ENCODE measurements around the gene KCNMA1.

The KCNMA1 gene

DNA sequence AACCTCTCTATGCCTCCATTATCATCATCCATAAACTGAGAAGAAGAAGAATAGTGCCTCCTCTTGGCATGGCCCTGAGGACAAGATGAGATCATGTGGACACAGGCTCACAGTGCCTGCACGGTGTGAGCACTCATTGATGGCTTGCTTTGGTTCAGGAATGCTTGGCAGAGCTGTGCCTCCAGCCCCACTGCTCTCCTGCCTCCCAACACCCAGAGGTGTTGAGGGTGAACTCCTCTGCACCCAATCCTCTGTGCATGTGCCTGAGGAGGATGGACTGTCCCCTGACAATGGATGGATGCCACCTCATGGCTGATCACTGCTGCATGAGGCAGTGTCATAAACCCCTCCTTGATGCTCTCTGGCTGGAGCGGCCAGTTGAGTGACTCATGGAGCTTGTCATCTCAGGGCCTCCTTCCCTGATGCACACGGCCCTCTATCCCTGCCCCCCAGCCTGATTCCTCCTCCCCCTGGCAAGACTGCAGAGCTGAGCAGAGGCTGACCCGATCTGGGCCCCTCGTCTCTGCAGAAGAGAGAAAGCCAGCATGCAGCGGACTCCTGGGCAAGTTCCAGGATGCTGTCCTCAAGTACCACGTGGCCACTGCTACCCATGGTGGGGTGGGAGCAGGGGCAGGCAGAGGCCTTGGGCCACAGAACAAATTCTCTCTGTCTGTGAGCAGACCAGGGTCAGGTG is 136.3 kb downstream of the KCNMA1 start:
- TF ChIP-seq EGR1 (IDR thresholded peaks at IDR 0.05): no peak
- TF ChIP-seq, protein P1, sequence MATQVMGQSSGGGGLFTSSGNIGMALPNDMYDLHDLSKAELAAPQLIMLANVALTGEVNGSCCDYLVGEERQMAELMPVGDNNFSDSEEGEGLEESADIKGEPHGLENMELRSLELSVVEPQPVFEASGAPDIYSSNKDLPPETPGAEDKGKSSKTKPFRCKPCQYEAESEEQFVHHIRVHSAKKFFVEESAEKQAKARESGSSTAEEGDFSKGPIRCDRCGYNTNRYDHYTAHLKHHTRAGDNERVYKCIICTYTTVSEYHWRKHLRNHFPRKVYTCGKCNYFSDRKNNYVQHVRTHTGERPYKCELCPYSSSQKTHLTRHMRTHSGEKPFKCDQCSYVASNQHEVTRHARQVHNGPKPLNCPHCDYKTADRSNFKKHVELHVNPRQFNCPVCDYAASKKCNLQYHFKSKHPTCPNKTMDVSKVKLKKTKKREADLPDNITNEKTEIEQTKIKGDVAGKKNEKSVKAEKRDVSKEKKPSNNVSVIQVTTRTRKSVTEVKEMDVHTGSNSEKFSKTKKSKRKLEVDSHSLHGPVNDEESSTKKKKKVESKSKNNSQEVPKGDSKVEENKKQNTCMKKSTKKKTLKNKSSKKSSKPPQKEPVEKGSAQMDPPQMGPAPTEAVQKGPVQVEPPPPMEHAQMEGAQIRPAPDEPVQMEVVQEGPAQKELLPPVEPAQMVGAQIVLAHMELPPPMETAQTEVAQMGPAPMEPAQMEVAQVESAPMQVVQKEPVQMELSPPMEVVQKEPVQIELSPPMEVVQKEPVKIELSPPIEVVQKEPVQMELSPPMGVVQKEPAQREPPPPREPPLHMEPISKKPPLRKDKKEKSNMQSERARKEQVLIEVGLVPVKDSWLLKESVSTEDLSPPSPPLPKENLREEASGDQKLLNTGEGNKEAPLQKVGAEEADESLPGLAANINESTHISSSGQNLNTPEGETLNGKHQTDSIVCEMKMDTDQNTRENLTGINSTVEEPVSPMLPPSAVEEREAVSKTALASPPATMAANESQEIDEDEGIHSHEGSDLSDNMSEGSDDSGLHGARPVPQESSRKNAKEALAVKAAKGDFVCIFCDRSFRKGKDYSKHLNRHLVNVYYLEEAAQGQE (IDR thresholded peaks at IDR 0.05; ENCODE audit: low read depth): no peak
- no peak for TF ChIP-seq TEAD4 (IDR thresholded peaks at IDR 0.05)
- TF ChIP-seq YY1 (IDR thresholded peaks at IDR 0.05; ENCODE audit: low read depth): no peak
- no peak for TF ChIP-seq RAD21 (IDR thresholded peaks at IDR 0.05; ENCODE audit: low read depth)
- TF ChIP-seq TCF12 (IDR thresholded peaks at IDR 0.05; ENCODE audit: low read depth): no peak
- TF ChIP-seq TAF1 (IDR thresholded peaks at IDR 0.05; ENCODE audit: low read depth): no peak
- TF ChIP-seq FOXM1 (IDR thresholded peaks at IDR 0.05; ENCODE audit: borderline replicate concordance, low read depth): no peak
- TF ChIP-seq, protein P2, sequence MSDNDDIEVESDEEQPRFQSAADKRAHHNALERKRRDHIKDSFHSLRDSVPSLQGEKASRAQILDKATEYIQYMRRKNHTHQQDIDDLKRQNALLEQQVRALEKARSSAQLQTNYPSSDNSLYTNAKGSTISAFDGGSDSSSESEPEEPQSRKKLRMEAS (IDR thresholded peaks at IDR 0.05): no peak
- TF ChIP-seq NFIC (IDR thresholded peaks at IDR 0.05): no peak
- no peak for TF ChIP-seq EP300 (IDR thresholded peaks at IDR 0.05; ENCODE audit: borderline replicate concordance)
- TF ChIP-seq, protein P3, sequence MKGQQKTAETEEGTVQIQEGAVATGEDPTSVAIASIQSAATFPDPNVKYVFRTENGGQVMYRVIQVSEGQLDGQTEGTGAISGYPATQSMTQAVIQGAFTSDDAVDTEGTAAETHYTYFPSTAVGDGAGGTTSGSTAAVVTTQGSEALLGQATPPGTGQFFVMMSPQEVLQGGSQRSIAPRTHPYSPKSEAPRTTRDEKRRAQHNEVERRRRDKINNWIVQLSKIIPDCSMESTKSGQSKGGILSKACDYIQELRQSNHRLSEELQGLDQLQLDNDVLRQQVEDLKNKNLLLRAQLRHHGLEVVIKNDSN (IDR thresholded peaks at IDR 0.05): no peak
- TF ChIP-seq CREB1 (IDR thresholded peaks at IDR 0.05; ENCODE audit: low read depth): no peak
- TF ChIP-seq CEBPB (IDR thresholded peaks at IDR 0.05): no peak
- TF ChIP-seq ZBTB7A (IDR thresholded peaks at IDR 0.05; ENCODE audit: low read depth): no peak

DNA sequence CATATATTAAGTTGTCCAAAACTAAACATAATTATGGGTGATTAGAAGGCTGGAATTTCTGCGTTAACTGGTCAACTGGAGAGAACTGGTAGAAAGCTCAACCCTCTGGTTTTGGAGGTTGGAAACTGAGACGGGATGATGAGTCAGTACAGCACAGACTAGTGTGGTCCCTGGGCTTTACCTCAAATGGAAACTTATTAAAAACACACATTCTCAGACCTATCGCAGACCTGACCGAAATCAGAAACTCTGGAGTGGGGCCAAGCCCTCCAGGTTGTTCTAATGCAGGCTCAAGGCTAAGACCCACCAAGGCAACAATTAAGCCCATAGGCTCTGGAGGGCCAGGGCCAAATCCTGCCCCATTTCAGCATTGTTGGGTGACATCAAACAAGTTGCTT is 136.9 kb downstream of the KCNMA1 start:
- TF ChIP-seq, protein P1 (IDR thresholded peaks at IDR 0.05; ENCODE audit: low read depth): no peak
- TF ChIP-seq CEBPB (IDR thresholded peaks at IDR 0.05): no peak

DNA sequence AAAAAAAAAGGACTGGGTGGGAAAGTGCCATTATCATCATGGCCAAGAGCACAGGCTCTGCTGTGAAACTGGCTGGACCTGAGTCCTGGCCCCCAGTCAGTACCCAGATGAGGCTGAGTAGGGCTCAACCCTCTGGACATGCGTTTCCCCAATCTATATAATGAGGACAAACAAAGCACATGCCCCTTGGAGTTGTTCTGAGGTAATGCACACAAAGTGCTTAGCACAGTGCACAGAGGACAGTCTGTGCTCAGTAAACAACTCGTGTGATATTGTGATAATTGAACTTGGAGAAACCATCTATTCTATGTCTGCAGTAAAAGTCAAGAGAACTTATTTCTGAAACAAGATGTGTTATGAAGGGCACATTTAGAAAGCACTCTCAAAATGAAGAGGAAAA is 138.8 kb downstream of the KCNMA1 start:
- TF ChIP-seq, protein P2 (IDR thresholded peaks at IDR 0.05): no peak
- TF ChIP-seq TCF12 (IDR thresholded peaks at IDR 0.05; ENCODE audit: low read depth) (no peak), YY1 (IDR thresholded peaks at IDR 0.05; ENCODE audit: low read depth) (no peak), ZBTB7A (IDR thresholded peaks at IDR 0.05; ENCODE audit: low read depth) (no peak), TEAD4 (IDR thresholded peaks at IDR 0.05) (no peak), TAF1 (IDR thresholded peaks at IDR 0.05; ENCODE audit: low read depth) (no peak), FOXM1 (IDR thresholded peaks at IDR 0.05; ENCODE audit: borderline replicate concordance, low read depth) (no peak), CREB1 (IDR thresholded peaks at IDR 0.05; ENCODE audit: low read depth) (no peak), RAD21 (IDR thresholded peaks at IDR 0.05; ENCODE audit: low read depth) (no peak), CEBPB (IDR thresholded peaks at IDR 0.05) (no peak), EP300 (IDR thresholded peaks at IDR 0.05; ENCODE audit: borderline replicate concordance) (no peak), EGR1 (IDR thresholded peaks at IDR 0.05) (no peak)
- TF ChIP-seq, protein P1 (IDR thresholded peaks at IDR 0.05; ENCODE audit: low read depth): no peak

DNA sequence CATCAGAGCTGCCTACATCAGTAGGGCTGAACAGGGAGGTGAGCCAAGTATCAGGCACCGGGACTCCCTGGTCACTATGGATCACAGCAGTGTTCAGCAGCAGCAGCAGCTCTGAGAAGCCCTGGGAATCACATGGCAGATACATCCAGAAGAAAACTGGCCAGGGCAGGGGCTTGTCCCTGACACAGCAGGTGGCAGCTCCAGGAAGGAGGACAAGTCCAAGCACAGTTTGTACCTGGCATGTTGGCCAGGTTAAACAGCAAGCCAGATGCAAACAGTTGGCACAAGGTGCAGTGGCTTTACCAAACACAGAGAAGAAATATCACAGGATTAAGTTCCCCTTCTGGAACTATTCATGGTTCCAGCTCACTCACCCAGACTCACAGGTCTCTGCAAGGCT is 139.4 kb downstream of the KCNMA1 start:
- TF ChIP-seq EP300 (IDR thresholded peaks at IDR 0.05; ENCODE audit: borderline replicate concordance): no peak
- TF ChIP-seq, protein P2 (IDR thresholded peaks at IDR 0.05): no peak
- no peak for TF ChIP-seq CEBPB (IDR thresholded peaks at IDR 0.05)

DNA sequence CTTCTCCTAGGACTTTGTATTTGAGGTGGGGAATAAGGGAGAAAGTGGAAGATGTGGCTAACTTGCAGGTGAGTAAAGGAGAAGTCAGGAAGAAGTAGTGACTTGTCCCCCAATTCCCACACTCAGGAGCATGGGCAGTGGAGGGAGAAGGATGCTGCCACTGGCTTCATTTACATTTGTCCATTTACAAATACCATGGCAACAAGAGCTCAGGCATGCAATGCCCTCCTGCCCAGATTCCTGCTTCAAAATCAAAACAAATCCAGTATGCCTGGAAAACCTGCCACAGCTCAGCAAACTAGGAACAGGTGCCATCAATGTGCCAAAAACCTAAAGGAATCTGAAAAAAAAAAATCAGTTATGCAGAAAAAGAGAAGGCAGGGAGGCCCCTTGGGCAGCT is 139.9 kb downstream of the KCNMA1 start:
- TF ChIP-seq NFIC (IDR thresholded peaks at IDR 0.05): no peak
- no peak for TF ChIP-seq FOXM1 (IDR thresholded peaks at IDR 0.05; ENCODE audit: borderline replicate concordance, low read depth)
- TF ChIP-seq, protein P3 (IDR thresholded peaks at IDR 0.05): no peak

All from Ishikawa (cell line).